ENCODE data around the gene KCTD15. TPM values are rescaled to one million over a fixed set of nuclear protein-coding genes. Genes with fewer than 3 reads are reported as not detected.

KCTD15 gene
- total and polyA plus RNA-seq, 2 donors (not counting 1 experiment from before 2014, with no cell fraction given) = 0.54 to 0.81 TPM

- no peaks in the 10 kb centered on the region for H3K9me3 Mint-ChIP-seq (ENCODE audit: insufficient read depth)
- TF ChIP-seq CTCF (IDR thresholded peaks at IDR 0.05) (no peak), EZH2 (IDR thresholded peaks at IDR 0.05; ENCODE audit: borderline replicate concordance, insufficient read depth, low read depth, low read length, poor library complexity, severe bottlenecking) (no peak)
- Histone ChIP-seq H3K36me3 (replicated peaks in 1 of 2; ENCODE audit: control extremely low read depth in 1 of 2, control insufficient read depth in 1 of 2, extremely low read depth in 1 of 2, insufficient read depth in 2 of 2, low read length in 1 of 2) (no peaks in the 10 kb centered on the region), H3K9ac (ENCODE audit: low read length) (no peak overlapping the region), H3K4me2 (replicated peaks; ENCODE audit: low read depth, low read length, poor library complexity, severe bottlenecking) (no peak overlapping the region), H3K79me2 (ENCODE audit: control insufficient read depth, insufficient read depth, low read length) (no peaks in the 10 kb centered on the region), H4K20me1 (ENCODE audit: control insufficient read depth, insufficient read depth, low read length, poor library complexity, severe bottlenecking) (no peaks in the 10 kb centered on the region), H3K27me3 (replicated peaks in 1 of 4; ENCODE audit: control extremely low read depth in 1 of 4, control insufficient read depth in 3 of 4, insufficient read depth in 4 of 4, low read length in 3 of 4) (peaks cover 0 to 4% (median 0%) of the 10 kb centered on the region in 4 experiments), H3K27ac (ENCODE audit: low read length in 2 of 2) (no peak overlapping the region), H2AFZ (ENCODE audit: insufficient read depth, low read depth, low read length, poor library complexity, severe bottlenecking) (no peak overlapping the region), H3K4me3 (ENCODE audit: control extremely low read depth in 1 of 5, extremely low read depth in 1 of 5, insufficient read depth in 1 of 5, low read depth in 2 of 5, low read length in 4 of 5) (no peak overlapping the region), H3K9me3 (ENCODE audit: control extremely low read depth in 1 of 3, control insufficient read depth in 2 of 3, insufficient read depth in 1 of 3, low read length in 2 of 3) (no peaks in the 10 kb centered on the region), H3K4me1 (ENCODE audit: control insufficient read depth in 2 of 2, insufficient read depth in 2 of 2, low read length in 2 of 2) (no peaks in the 10 kb centered on the region)
- no peak overlapping the region for H3K27ac Mint-ChIP-seq
- 96% methylated on average over 3 of the region's 3 CpGs for WGBS (ENCODE audit: insufficient coverage)
- H3K4me3 Mint-ChIP-seq = no peak overlapping the region
- no peaks in the 10 kb centered on the region for H3K4me1 Mint-ChIP-seq
- intact Hi-C loops (cut with micrococcal nuclease) = no loop called here
- ATAC-seq (ENCODE audit: low read depth) (no peak), DNase-seq (no peak)
- CTCF ChIA-PET = no interaction called here
- POLR2A ChIA-PET = no interaction called here
- peaks cover 24% of the 10 kb centered on the region for H3K27me3 Mint-ChIP-seq
These were observed 33.6 kb downstream of the KCTD15 start for GRCh38 chr19:33830264-33830663.

DNA sequence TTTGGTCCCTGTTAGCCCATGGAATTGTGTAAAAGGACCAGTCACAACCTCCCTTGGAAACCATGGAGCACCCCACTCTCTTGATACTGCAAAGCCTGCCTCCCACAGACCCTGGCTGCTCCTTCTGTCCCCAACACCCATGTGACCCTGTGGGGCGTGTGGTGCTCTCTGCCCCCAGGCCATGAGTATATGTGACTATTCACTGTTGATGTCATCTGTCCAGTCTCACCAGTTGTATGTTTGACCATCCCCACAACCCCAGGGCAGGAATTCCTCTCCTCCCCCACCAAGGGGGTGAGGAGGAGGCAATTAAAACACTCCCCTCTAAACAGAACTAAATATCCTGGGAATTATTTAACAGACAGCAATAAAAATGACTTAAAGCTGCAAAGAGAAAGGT lies 35.2 kb downstream of the KCTD15 start:
- no peak overlapping the region for H3K4me2 ChIP-seq (replicated peaks; ENCODE audit: low read depth, low read length, poor library complexity, severe bottlenecking)

More for the DNA sequence above, 35.2 kb downstream of the KCTD15 start:
- H3K4me3 Mint-ChIP-seq = no peak overlapping the region
- DNase-seq (no peak), ATAC-seq (ENCODE audit: low read depth) (no peak)
- Histone ChIP-seq H3K36me3 (replicated peaks in 1 of 2; ENCODE audit: control extremely low read depth in 1 of 2, control insufficient read depth in 1 of 2, extremely low read depth in 1 of 2, insufficient read depth in 2 of 2, low read length in 1 of 2) (no peaks in the 10 kb centered on the region), H3K4me1 (ENCODE audit: control insufficient read depth in 2 of 2, insufficient read depth in 2 of 2, low read length in 2 of 2) (no peaks in the 10 kb centered on the region), H3K4me3 (ENCODE audit: control extremely low read depth in 1 of 5, extremely low read depth in 1 of 5, insufficient read depth in 1 of 5, low read depth in 2 of 5, low read length in 4 of 5) (no peak overlapping the region), H3K9ac (ENCODE audit: low read length) (no peak overlapping the region), H3K27ac (ENCODE audit: low read length in 2 of 2) (no peak overlapping the region), H3K79me2 (ENCODE audit: control insufficient read depth, insufficient read depth, low read length) (no peaks in the 10 kb centered on the region), H3K9me3 (ENCODE audit: control extremely low read depth in 1 of 3, control insufficient read depth in 2 of 3, insufficient read depth in 1 of 3, low read length in 2 of 3) (no peaks in the 10 kb centered on the region), H3K27me3 (replicated peaks in 1 of 4; ENCODE audit: control extremely low read depth in 1 of 4, control insufficient read depth in 3 of 4, insufficient read depth in 4 of 4, low read length in 3 of 4) (peaks cover 0 to 3% (median 0%) of the 10 kb centered on the region in 4 experiments), H2AFZ (ENCODE audit: insufficient read depth, low read depth, low read length, poor library complexity, severe bottlenecking) (no peak overlapping the region), H4K20me1 (ENCODE audit: control insufficient read depth, insufficient read depth, low read length, poor library complexity, severe bottlenecking) (no peaks in the 10 kb centered on the region)
- intact Hi-C loops (cut with micrococcal nuclease) = no loop called here
- H3K27me3 Mint-ChIP-seq = peaks cover 27% of the 10 kb centered on the region
- ChIA-PET CTCF (no interaction called here), POLR2A (no interaction called here)
- WGBS (ENCODE audit: insufficient coverage) = 63% methylated on average over 1 of the region's 1 CpG
- H3K4me1 Mint-ChIP-seq = no peaks in the 10 kb centered on the region
- TF ChIP-seq EZH2 (IDR thresholded peaks at IDR 0.05; ENCODE audit: borderline replicate concordance, insufficient read depth, low read depth, low read length, poor library complexity, severe bottlenecking) = no peak
- no peak for TF ChIP-seq CTCF (IDR thresholded peaks at IDR 0.05)
- H3K9me3 Mint-ChIP-seq (ENCODE audit: insufficient read depth) = no peaks in the 10 kb centered on the region
- no peak overlapping the region for H3K27ac Mint-ChIP-seq
